GM12873 (cell line): Measurements from ENCODE around the gene IL17REL.

Experiments used
- TF ChIP-seq, protein P1 (sequence below): IDR thresholded peaks from 2 replicates; pipeline ENCODE4 v1.5.1; 2012; ENCODE audit warnings: low read depth, mild to moderate bottlenecking, moderate library complexity, low read length, control low read depth; ENCODE audit not compliant: insufficient read depth; ENCODE audit errors: missing control alignments

The IL17REL gene

GRCh38 chr22:50048836-50049235 is 36.3 kb upstream of the IL17REL start:
- TF ChIP-seq, protein P1, sequence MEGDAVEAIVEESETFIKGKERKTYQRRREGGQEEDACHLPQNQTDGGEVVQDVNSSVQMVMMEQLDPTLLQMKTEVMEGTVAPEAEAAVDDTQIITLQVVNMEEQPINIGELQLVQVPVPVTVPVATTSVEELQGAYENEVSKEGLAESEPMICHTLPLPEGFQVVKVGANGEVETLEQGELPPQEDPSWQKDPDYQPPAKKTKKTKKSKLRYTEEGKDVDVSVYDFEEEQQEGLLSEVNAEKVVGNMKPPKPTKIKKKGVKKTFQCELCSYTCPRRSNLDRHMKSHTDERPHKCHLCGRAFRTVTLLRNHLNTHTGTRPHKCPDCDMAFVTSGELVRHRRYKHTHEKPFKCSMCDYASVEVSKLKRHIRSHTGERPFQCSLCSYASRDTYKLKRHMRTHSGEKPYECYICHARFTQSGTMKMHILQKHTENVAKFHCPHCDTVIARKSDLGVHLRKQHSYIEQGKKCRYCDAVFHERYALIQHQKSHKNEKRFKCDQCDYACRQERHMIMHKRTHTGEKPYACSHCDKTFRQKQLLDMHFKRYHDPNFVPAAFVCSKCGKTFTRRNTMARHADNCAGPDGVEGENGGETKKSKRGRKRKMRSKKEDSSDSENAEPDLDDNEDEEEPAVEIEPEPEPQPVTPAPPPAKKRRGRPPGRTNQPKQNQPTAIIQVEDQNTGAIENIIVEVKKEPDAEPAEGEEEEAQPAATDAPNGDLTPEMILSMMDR = no peak

DNA sequence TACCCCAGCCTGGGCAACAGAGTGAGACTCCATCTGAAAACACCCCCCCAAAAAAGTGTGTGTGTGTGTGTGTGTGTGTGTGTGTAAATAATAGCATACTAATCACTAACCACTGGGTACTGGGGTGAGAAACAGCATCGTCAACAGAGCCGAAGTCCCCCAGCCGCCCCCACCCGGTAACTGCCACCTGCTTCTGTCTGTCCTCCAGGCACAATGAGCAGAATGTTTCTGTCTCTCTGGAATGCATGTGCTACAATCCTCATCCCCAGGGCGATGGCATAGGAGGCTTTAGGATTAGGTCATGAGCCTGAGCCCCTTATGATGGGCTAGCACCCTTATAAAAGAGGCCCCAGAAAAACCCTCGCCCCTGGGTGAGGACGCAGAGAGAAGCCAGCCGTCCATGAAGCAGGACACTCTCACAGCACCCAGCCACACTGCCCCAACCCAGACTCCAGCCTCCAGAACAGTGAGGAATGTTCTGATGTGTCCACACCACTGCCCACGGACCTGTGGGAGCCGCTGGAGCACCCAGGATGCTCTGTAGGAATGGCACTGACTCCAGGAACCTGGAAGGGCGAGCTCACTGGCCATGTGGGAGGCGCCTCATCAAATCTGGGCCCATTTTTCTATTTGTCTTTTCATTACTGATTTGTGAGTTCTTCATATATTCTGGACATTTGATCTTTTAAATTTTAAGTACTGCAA is 35.6 kb upstream of the IL17REL start:
- TF ChIP-seq, protein P1 = no peak

GRCh38 chr22:50047346-50047745 is 34.8 kb upstream of the IL17REL start:
- TF ChIP-seq, protein P1 = no peak

- TF ChIP-seq, protein P1 = no peak
These were observed 34.1 kb upstream of the IL17REL start for GRCh38 chr22:50046481-50047245.

DNA sequence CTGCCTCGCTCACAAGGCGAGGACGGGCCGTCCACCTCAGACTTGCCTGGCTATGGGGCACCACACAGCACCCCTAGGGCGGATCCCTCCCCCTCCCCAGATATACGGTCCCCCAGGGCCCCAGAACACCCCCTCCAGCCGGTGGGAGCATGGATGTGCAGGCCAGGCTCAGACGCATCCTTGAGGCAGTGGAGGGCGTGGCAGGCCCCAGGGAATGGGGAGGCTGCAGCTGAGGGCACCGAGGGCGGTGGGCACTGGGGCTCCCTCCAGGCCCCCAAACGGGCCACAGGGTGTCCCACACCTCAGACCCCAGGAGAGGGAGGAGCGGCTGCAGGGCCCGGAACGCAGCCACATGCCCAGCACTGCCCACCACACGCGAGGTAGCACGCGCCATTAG is 33.5 kb upstream of the IL17REL start:
- TF ChIP-seq, protein P1 = no peak

DNA sequence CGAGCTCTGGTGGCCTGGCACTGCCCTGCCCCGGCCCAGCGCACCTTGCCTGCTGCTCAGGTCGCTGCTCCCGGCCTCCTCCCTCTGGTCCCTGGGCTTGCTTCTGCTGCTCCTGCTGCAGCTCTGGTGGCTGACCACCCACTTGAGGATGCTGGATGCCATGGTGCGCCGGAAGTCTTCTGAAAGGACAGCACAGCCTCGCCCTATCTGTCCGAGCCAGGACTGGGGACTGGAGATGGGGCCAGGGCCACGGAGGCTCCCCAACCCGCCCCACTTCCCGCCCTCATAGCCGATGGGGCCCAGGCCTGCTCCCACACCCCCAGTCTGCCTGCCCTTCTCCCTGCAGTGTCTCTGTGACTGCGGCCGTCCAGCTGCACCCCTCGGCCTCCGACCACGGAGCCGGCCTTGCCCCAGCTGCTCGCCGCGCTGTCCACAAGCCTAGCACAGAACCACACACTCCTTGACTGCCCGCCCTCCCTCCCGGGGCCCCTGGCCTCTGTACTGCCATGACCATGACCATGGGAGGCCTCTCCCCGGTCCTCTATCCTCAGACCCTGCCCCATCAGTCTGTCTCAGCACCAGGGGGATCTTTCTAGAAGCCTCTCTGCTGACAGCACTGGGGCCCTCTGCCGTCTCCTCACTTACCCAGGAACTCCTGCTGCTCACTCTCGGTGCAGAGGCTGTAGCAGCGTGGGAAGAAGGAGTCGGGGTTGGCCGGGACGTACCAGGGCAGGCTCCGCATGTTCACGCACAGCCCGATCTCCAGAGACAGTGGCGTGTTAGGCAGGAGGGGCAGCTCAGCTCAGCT is 32.9 kb upstream of the IL17REL start:
- TF ChIP-seq, protein P1 = no peak
